ENCODE measurements around the gene C12orf76. TPM values are rescaled to one million over a fixed set of nuclear protein-coding genes. Genes with fewer than 3 reads are reported as not detected.

The C12orf76 gene
- total RNA-seq, 1 donor from 2014 or later, result 5.4 TPM

GRCh38 chr12:110001596-110001995 lies 46.7 kb downstream of the C12orf76 start:
- Histone ChIP-seq H3K4me3 (no peak overlapping the region), H3K4me1 (peaks cover 43% of the 10 kb centered on the region), H3K27me3 (ENCODE audit: low read depth) (no peaks in the 10 kb centered on the region), H3K27ac (replicated peaks) (no peak overlapping the region), H3K9me3 (replicated peaks) (no peaks in the 10 kb centered on the region), H3K36me3 (no peaks in the 10 kb centered on the region)
- no peak for TF ChIP-seq CTCF (IDR thresholded peaks at IDR 0.05; ENCODE audit: borderline replicate concordance)
- intact Hi-C loops (cut with micrococcal nuclease), result no loop called here
- DNase-seq, result no peak

- no peaks in the 10 kb centered on the region for H3K36me3 ChIP-seq
- no peak for TF ChIP-seq CTCF (IDR thresholded peaks at IDR 0.05; ENCODE audit: borderline replicate concordance)
- H3K4me3 ChIP-seq, result peak overlapping the region; percentile 98
- DNase-seq, result no peak
- H3K27ac ChIP-seq (replicated peaks), result peak overlapping the region; percentile 91
- no peaks in the 10 kb centered on the region for H3K9me3 ChIP-seq (replicated peaks)
- H3K4me1 ChIP-seq, result peaks cover 57% of the 10 kb centered on the region
- intact Hi-C loops (cut with micrococcal nuclease), result no loop called here
- no peaks in the 10 kb centered on the region for H3K27me3 ChIP-seq (ENCODE audit: low read depth)
Measured at GRCh38 chr12:109999983-110000505, 48.3 kb downstream of the C12orf76 start.

GRCh38 chr12:109999649-109999971 lies 48.7 kb downstream of the C12orf76 start:
- Histone ChIP-seq H3K9me3 (replicated peaks) (no peaks in the 10 kb centered on the region), H3K36me3 (no peaks in the 10 kb centered on the region), H3K4me3 (peak overlapping the region; percentile 98), H3K27me3 (ENCODE audit: low read depth) (no peaks in the 10 kb centered on the region), H3K27ac (replicated peaks) (peak overlapping the region; percentile 91), H3K4me1 (peaks cover 61% of the 10 kb centered on the region)
- DNase-seq, result peak; percentile 17
- TF ChIP-seq CTCF (IDR thresholded peaks at IDR 0.05; ENCODE audit: borderline replicate concordance), result no peak
- intact Hi-C loops (cut with micrococcal nuclease), result no loop called here

GRCh38 chr12:109998904-109999648 lies 49.2 kb downstream of the C12orf76 start, which contains the start of gene ANKRD13A:
ANKRD13A (plus strand) TSS chr12:109999430; CDS start chr12:109999689, 259 bp downstream.
- peaks cover 67% of the 10 kb centered on the region for H3K4me1 ChIP-seq
- TF ChIP-seq CTCF (IDR thresholded peaks at IDR 0.05; ENCODE audit: borderline replicate concordance), result no peak
- H3K27me3 ChIP-seq (ENCODE audit: low read depth), result no peaks in the 10 kb centered on the region
- DNase-seq, result peak; percentile 89
- no peaks in the 10 kb centered on the region for H3K36me3 ChIP-seq
- H3K27ac ChIP-seq (replicated peaks), result peak within 1 kb of the TSS; percentile 91
- H3K9me3 ChIP-seq (replicated peaks), result no peaks in the 10 kb centered on the region
- peak within 1 kb of the TSS; percentile 98 for H3K4me3 ChIP-seq
- intact Hi-C loops (cut with micrococcal nuclease), result no loop called here

- peak overlapping the region; percentile 91 for H3K27ac ChIP-seq (replicated peaks)
- no peak for TF ChIP-seq CTCF (IDR thresholded peaks at IDR 0.05; ENCODE audit: borderline replicate concordance)
- no peaks in the 10 kb centered on the region for H3K27me3 ChIP-seq (ENCODE audit: low read depth)
- peak overlapping the region; percentile 98 for H3K4me3 ChIP-seq
- no peaks in the 10 kb centered on the region for H3K9me3 ChIP-seq (replicated peaks)
- no peak for DNase-seq
- peaks cover 74% of the 10 kb centered on the region for H3K4me1 ChIP-seq
- intact Hi-C loops (cut with micrococcal nuclease), result no loop called here
- no peaks in the 10 kb centered on the region for H3K36me3 ChIP-seq
Measured at GRCh38 chr12:109998241-109998903, 50.0 kb downstream of the C12orf76 start.
